Testis (tissue), 3 donors: ENCODE results near the gene AGBL1. TPM values are rescaled to one million over a fixed set of nuclear protein-coding genes. Genes with fewer than 3 reads are reported as not detected.

Source experiments
- DNase-seq: peaks from one replicate; pipeline ENCODE4 v3.0.0-alpha.2; 2019
- H3K27ac ChIP-seq, 2 donors: fragments of 200-600 bp; sonication (generic); one replicate each; pipeline ENCODE4 v1.5.1; 2019
- H3K27me3 ChIP-seq: fragments of 200-600 bp; sonication (generic); one replicate; pipeline ENCODE4 v1.5.1; 2019
- H3K36me3 ChIP-seq: fragments of 200-600 bp; sonication (generic); one replicate; pipeline ENCODE4 v1.5.1; 2017; ENCODE audit warnings: low read depth; ENCODE audit errors: missing control alignments
- H3K4me1 ChIP-seq: fragments of 200-600 bp; sonication (generic); one replicate; pipeline ENCODE4 v1.5.1; 2019
- H3K4me3 ChIP-seq, 2 donors: fragments of 200-600 bp; sonication (generic); one replicate each; pipeline ENCODE4 v1.5.1; 2017 to 2019
- H3K9me3 ChIP-seq: fragments of 200-600 bp; sonication (generic); one replicate; pipeline ENCODE4 v1.5.1; 2017
- POLR2A ChIP-seq: fragments of 450-650 bp; IDR thresholded peaks from one replicate; pipeline ENCODE4 v1.6.1; 2017; ENCODE audit warnings: antibody characterized with exemption, mild to moderate bottlenecking, moderate library complexity
- WGBS, 2 donors: methylation state at CpG; one replicate each; pipeline ENCODE4 v1.1.5; 2018; 5-methylcytosine and 5-hydroxymethylcytosine counted together
- intact Hi-C: fragments of 100-400 bp; cut with DNase I; formaldehyde crosslinking; loops from one replicate; pipeline ENCODE4 v1.15.1; 2023; ENCODE audit warnings: low total_unique reads
- polyA plus RNA-seq: library from polyadenylated mRNA; stranded (reverse); fragments of 350-450 nt; fragmentation: Illumina TruSeq; extraction: RNeasy Lipid Tissue Mini Kit (QIAGEN cat#74804); gene quantifications from one replicate; pipeline ENCODE4 v1.2.3, GENCODE V29; 2014; ENCODE audit warnings: low read depth, low replicate concordance; ENCODE audit not compliant: insufficient read depth
- total RNA-seq, 2 donors: library from RNA; depleted of rRNA; stranded (reverse); fragments of >200 nt; gene quantifications; one replicate each; pipeline ENCODE4 v1.2.3, GENCODE V29; 2016
- TF ChIP-seq, protein P1 (sequence below), 3 experiments: fragments of 450-650 bp in 2 of 3; fragments of 200-600 bp in 1 of 3; sonication (generic) in 1 of 3; IDR thresholded peaks; one replicate each; pipeline ENCODE4 v1.5.1; 2016 to 2019; ENCODE audit warnings: antibody characterized with exemption in 3 of 3, mild to moderate bottlenecking in 2 of 3, moderate library complexity in 1 of 3

The AGBL1 gene
- total and polyA plus RNA-seq, 3 donors from 2014 or later, result 0.37 to 0.94 (median 0.70) TPM

DNA sequence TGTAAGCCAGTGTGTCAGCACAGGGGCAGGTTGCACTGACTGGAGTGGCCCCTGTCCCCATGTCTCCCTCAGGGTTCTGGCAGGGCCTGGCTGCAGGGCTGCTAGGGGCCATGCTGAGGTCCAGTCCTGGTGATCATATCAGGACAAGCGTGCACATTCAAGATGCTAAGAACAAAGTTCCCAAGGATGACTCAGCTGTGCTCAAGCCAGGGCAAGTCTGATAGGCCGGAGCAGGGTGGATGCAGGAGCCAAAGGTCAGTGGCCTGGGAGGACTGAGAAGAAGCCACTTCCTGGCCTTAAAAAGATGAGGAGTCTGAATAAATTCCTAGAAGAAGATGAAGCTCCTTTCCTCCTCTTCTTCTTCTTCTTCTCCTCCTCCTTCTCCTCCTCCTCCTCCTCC is 353.2 kb downstream of the AGBL1 start:
- no peaks in the 10 kb centered on the region for H3K27me3 ChIP-seq
- no peaks in the 10 kb centered on the region for H3K4me1 ChIP-seq
- H3K9me3 ChIP-seq, result no peaks in the 10 kb centered on the region
- no peak overlapping the region for H3K4me3 ChIP-seq
- WGBS, 2 donors, result 77 to 82% methylated on average over 2 of the region's 2 CpGs
- no peak for DNase-seq
- intact Hi-C loops, result no loop called here
- no peak overlapping the region for H3K27ac ChIP-seq
- TF ChIP-seq, protein P1, sequence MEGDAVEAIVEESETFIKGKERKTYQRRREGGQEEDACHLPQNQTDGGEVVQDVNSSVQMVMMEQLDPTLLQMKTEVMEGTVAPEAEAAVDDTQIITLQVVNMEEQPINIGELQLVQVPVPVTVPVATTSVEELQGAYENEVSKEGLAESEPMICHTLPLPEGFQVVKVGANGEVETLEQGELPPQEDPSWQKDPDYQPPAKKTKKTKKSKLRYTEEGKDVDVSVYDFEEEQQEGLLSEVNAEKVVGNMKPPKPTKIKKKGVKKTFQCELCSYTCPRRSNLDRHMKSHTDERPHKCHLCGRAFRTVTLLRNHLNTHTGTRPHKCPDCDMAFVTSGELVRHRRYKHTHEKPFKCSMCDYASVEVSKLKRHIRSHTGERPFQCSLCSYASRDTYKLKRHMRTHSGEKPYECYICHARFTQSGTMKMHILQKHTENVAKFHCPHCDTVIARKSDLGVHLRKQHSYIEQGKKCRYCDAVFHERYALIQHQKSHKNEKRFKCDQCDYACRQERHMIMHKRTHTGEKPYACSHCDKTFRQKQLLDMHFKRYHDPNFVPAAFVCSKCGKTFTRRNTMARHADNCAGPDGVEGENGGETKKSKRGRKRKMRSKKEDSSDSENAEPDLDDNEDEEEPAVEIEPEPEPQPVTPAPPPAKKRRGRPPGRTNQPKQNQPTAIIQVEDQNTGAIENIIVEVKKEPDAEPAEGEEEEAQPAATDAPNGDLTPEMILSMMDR (IDR thresholded peaks at IDR 0.05), result no peak
- no peak for TF ChIP-seq POLR2A
- H3K36me3 ChIP-seq, result no peaks in the 10 kb centered on the region

DNA sequence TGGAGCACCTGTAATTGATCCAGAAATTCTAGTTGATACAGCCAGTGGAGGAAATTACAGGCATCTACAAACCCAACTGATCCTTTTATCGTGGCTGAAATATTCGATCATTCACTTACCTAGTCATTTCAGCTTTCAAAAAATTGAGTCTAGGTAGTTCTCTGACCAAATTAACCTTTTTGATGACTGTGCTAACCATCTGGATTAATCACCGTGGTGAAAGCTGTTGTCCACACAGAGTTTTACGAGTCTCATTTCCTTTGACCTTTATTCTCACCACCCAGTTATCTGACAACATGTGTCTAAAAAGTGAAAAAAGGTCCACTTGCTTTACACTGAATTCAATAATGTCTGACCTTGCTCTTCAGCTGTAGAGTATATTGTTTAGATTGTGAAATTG is 354.3 kb downstream of the AGBL1 start:
- intact Hi-C loops, result no loop called here
- Histone ChIP-seq H3K27me3 (no peaks in the 10 kb centered on the region), H3K9me3 (no peaks in the 10 kb centered on the region), H3K36me3 (no peaks in the 10 kb centered on the region), H3K4me1 (no peaks in the 10 kb centered on the region), H3K4me3 (no peak overlapping the region), H3K27ac (no peak overlapping the region)
- DNase-seq, result no peak
- 71 to 78% methylated on average over 4 of the region's 4 CpGs for WGBS, 2 donors
- TF ChIP-seq, protein P1 (IDR thresholded peaks at IDR 0.05), result no peak
- no peak for TF ChIP-seq POLR2A

DNA sequence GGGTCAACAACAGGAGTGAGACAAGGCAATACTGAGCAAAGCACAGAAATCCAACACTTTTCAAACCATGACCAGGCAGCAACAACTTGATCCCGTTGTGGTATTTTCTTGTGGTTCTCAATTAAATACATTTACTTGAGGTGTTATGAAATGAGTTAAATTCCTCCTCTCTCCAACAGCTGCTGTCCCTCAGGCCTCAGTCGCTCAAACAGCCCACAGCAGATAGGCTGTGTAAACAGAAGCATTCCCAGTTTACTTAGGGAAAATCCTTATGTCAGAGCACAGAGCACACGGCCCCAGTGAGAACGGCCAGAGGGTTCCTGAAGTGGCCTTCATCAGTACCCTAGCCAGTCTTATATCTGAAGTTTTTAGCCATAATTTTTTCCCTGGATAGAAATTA is 359.9 kb downstream of the AGBL1 start:
- 74 to 75% methylated on average over 4 of the region's 4 CpGs for WGBS, 2 donors

DNA sequence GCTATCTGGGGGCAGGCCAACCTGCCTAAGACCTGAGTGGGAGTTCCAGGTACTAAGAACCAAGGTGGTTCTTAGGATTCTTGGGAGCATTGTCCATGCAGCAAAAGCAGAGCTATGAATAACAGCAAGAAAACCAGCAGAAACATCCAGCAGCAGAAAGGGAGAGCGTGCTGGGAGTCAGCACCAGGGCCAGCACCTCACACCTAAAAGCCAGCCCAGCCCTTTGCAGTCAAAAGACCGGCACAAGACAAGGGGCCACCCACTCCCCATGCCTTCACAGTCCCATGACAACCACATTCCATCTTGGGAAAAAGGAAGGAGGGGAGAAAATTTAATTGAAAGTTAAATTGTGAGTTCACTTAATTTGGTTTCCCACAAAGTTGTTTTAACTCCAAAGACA is 364.9 kb downstream of the AGBL1 start:
- no peak overlapping the region for H3K4me3 ChIP-seq
- intact Hi-C loops, result no loop called here
- DNase-seq, result no peak
- no peaks in the 10 kb centered on the region for H3K36me3 ChIP-seq
- H3K9me3 ChIP-seq, result no peaks in the 10 kb centered on the region
- WGBS, 2 donors, result 16 to 35% methylated on average over 2 of the region's 2 CpGs
- no peaks in the 10 kb centered on the region for H3K4me1 ChIP-seq
- TF ChIP-seq POLR2A, result no peak
- TF ChIP-seq, protein P1 (IDR thresholded peaks at IDR 0.05), result no peak
- no peak overlapping the region for H3K27ac ChIP-seq
- H3K27me3 ChIP-seq, result no peaks in the 10 kb centered on the region

More for the DNA sequence above, 359.9 kb downstream of the AGBL1 start:
- Histone ChIP-seq H3K9me3 (no peaks in the 10 kb centered on the region), H3K4me1 (no peaks in the 10 kb centered on the region), H3K4me3 (no peak overlapping the region), H3K27ac (no peak overlapping the region), H3K27me3 (no peaks in the 10 kb centered on the region), H3K36me3 (no peaks in the 10 kb centered on the region)
- no peak for DNase-seq
- intact Hi-C loops, result no loop called here
- TF ChIP-seq, protein P1 (IDR thresholded peaks at IDR 0.05), result no peak
- no peak for TF ChIP-seq POLR2A

DNA sequence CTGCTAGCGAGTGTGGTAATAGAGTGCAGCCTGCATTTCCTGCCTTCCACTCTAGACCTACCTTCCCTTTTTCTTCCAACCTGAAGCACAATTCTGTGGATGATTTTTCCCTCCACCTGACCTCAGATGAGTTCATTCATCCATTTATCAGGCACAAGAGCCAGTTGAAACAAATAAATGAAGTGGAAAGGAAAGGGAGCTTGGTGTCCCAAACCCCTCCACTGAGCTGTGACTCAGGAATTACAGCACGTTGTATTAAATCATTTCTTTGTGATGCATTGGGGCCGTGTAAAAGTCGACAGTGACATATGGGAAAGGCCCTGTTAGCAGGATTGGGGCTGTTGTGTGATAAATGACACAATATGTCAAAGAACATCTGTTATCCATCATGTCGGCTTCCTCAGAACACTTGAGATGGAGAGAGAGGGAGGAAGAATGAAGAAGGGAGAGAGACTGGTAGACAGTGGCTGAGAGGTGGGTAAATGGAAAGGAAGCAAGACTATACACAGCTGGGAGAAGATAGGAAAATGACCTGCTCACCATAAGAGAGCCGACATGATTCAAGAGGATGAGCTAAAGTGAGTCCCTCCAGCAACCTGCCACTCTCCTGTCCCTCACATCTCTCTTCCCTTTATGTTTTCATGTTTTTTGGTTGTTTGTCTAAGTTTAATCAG is 366.0 kb downstream of the AGBL1 start:
- no peak overlapping the region for H3K4me3 ChIP-seq
- no peaks in the 10 kb centered on the region for H3K9me3 ChIP-seq
- no peaks in the 10 kb centered on the region for H3K36me3 ChIP-seq
- no peak overlapping the region for H3K27ac ChIP-seq
- TF ChIP-seq, protein P1 (IDR thresholded peaks at IDR 0.05), result no peak
- TF ChIP-seq POLR2A, result no peak
- DNase-seq, result no peak
- WGBS, 2 donors, result 47 to 66% methylated on average over 6 of the region's 6 CpGs
- no peaks in the 10 kb centered on the region for H3K4me1 ChIP-seq
- intact Hi-C loops, result no loop called here
- H3K27me3 ChIP-seq, result no peaks in the 10 kb centered on the region
